Left ventricle myocardium inferior (tissue), 1 donor: Measurements from ENCODE around the gene SMAD5. TPM values are rescaled to one million over a fixed set of nuclear protein-coding genes. Genes with fewer than 3 reads are reported as not detected.

Experiments
- DNase-seq: peaks from one replicate; pipeline ENCODE4 v3.0.0-alpha.2; 2020
- H3K27ac ChIP-seq: fragments of 200-600 bp; replicated peaks from 2 replicates; pipeline ENCODE4 v1.8.0; 2021
- H3K27me3 ChIP-seq: fragments of 200-600 bp; 2 replicates; pipeline ENCODE4 v1.8.0; 2021; ENCODE audit warnings: low read depth
- H3K36me3 ChIP-seq: fragments of 200-600 bp; 2 replicates; pipeline ENCODE4 v1.8.0; 2021
- H3K4me1 ChIP-seq: fragments of 200-600 bp; 2 replicates; pipeline ENCODE4 v1.8.0; 2021
- H3K4me3 ChIP-seq: fragments of 200-600 bp; 2 replicates; pipeline ENCODE4 v1.8.0; 2021; ENCODE audit warnings: mild to moderate bottlenecking, moderate library complexity
- H3K9me3 ChIP-seq: fragments of 200-600 bp; replicated peaks from 2 replicates; pipeline ENCODE4 v1.8.0; 2021
- CTCF ChIP-seq: fragments of 200-600 bp; IDR thresholded peaks from 2 replicates; pipeline ENCODE4 v1.8.0; 2021; ENCODE audit warnings: antibody characterized with exemption, mild to moderate bottlenecking, borderline replicate concordance
- intact Hi-C: fragments of 100-400 bp; cut with micrococcal nuclease; formaldehyde crosslinking; loops from one replicate; pipeline ENCODE4 v1.11.0; 2022
- total RNA-seq: library from RNA; stranded (reverse); fragmentation: NEBNext Ultra II Directional; extraction: Animal tissue kit (Norgen Biotek cat#: 25700); gene quantifications from one replicate; pipeline ENCODE4 v1.2.1, GENCODE V29; 2021
- donor health status: DM: no; HTN: yes; CAD: no; lungs with severe emphysema.

SMAD5 gene
- total RNA-seq, 1 donor from 2014 or later, result 34.8 TPM

GRCh38 chr5:136232316-136232715 is 99.7 kb downstream of the SMAD5 start:
- no peak for DNase-seq
- intact Hi-C loops, result no loop called here
- Histone ChIP-seq H3K27ac (no peak overlapping the region), H3K9me3 (no peaks in the 10 kb centered on the region), H3K36me3 (no peaks in the 10 kb centered on the region), H3K4me3 (no peak overlapping the region), H3K27me3 (peaks cover 51% of the 10 kb centered on the region), H3K4me1 (no peaks in the 10 kb centered on the region)
- TF ChIP-seq CTCF, result no peak

Other genes with a start within 250 kb of the SMAD5 start
- not detected for gene IL9, start 237.0 kb upstream of the SMAD5 start, total RNA-seq
- gene LECT2, start 177.9 kb upstream of the SMAD5 start, total RNA-seq, result not detected
- 43.4 TPM for gene TGFBI, start 103.9 kb upstream of the SMAD5 start, total RNA-seq
- not detected for gene SMIM32, start 60.3 kb downstream of the SMAD5 start, total RNA-seq
- not detected for gene TRPC7, start 232.7 kb downstream of the SMAD5 start, total RNA-seq